Measurements from ENCODE around the gene COBL. TPM values are rescaled to one million over a fixed set of nuclear protein-coding genes. Genes with fewer than 3 reads are reported as not detected.

The COBL gene
- total and polyA plus RNA-seq, 2 of the 4 experiments (the other 2 are of a cell fraction), result under 0.01 TPM; not detected in 1

DNA sequence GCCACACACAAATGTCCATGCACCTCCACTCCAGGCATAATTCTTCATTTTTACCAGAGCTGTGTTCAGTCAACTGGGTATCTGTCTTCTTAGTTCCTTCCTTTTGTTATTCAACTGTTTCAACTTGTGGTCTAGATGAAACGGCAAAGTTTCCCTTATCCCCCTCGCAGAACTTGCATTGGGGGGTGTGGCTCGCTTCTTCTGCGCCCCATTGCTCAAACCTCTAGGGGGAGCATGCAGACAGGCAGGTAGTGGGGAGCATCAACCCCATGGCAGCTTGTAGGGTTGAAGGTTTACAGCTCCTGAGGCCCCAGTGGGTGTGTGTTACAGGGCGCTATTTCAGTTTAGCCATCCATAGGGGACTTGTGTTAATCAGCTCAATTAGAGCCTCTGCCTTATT lies 38.3 kb upstream of the COBL start:
- H3K4me2 ChIP-seq (ENCODE audit: low read depth, low read length), result no peak overlapping the region
- ATAC-seq (ENCODE audit: low read depth) (no peak), DNase-seq (no peak)
- H4K91ac ChIP-seq (ENCODE audit: insufficient read depth, low read depth, low read length), result no peak overlapping the region
- in situ Hi-C loops (cut with MboI; ENCODE audit: low sequenced_read_pairs), result no loop called here
- no peak overlapping the region for H2BK120ac ChIP-seq (ENCODE audit: low read depth, low read length)
- no peak overlapping the region for H4K5ac ChIP-seq (ENCODE audit: low read depth, low read length)
- no peak overlapping the region for H2BK15ac ChIP-seq (ENCODE audit: low read depth, low read length)
- no peaks in the 10 kb centered on the region for H3K79me1 ChIP-seq (ENCODE audit: low read depth in 1 of 2, low read length in 2 of 2)
- H2BK20ac ChIP-seq (ENCODE audit: low read depth, low read length), result no peak overlapping the region
- H4K8ac ChIP-seq (ENCODE audit: low read depth in 2 of 2, low read length in 2 of 2), result no peak overlapping the region
- no peaks in the 10 kb centered on the region for H4K20me1 ChIP-seq (ENCODE audit: insufficient read depth, low read length)
- no peak overlapping the region for H3K18ac ChIP-seq (ENCODE audit: low read depth, low read length)
- H2AFZ ChIP-seq (replicated peaks; ENCODE audit: low read length, poor library complexity), result no peak overlapping the region
- no peak overlapping the region for H2AK9ac ChIP-seq (replicated peaks; ENCODE audit: low read depth, low read length, poor library complexity)
- H3K14ac ChIP-seq (replicated peaks; ENCODE audit: low read depth, low read length), result no peak overlapping the region
- WGBS, 2 experiments (ENCODE audit: extremely low coverage in 2 of 2, insufficient read length in 1 of 2), result 100% methylated on average over 1 of the region's 5 CpGs; no CpG with 5 or more reads in 1 of the 2 experiments
- H3K27ac ChIP-seq (ENCODE audit: insufficient read depth, low read length), result no peak overlapping the region
- no peaks in the 10 kb centered on the region for H3K27me3 ChIP-seq (ENCODE audit: control insufficient read depth, insufficient read depth, low read length)
- intact Hi-C loops (cut with micrococcal nuclease), result no loop called here
- H3K36me3 ChIP-seq (ENCODE audit: control insufficient read depth, insufficient read depth, low read length), result no peaks in the 10 kb centered on the region
- no peak overlapping the region for H3K56ac ChIP-seq (ENCODE audit: extremely low read depth, insufficient read depth, low read length)
- ChIA-PET CTCF (no interaction called here), POLR2A (ENCODE audit: unreplicated experiment) (no interaction called here)
- H3K9me1 ChIP-seq (ENCODE audit: insufficient read depth, low read length), result no peaks in the 10 kb centered on the region
- dilution Hi-C loops (cut with HindIII; ENCODE audit: low sequenced_read_pairs, unreplicated experiment), result no loop called here
- H3K9ac ChIP-seq (ENCODE audit: low read depth, low read length), result no peak overlapping the region
- no peak overlapping the region for H2AK5ac ChIP-seq (ENCODE audit: low read depth, low read length)
- peaks cover 10% of the 10 kb centered on the region for H3K9me3 ChIP-seq (ENCODE audit: control insufficient read depth, insufficient read depth, low read length)
- no peak overlapping the region for H3K23ac ChIP-seq (ENCODE audit: low read depth, low read length)
- no peak overlapping the region for H3K4me3 ChIP-seq (ENCODE audit: insufficient read depth, low read depth, low read length)
- no TSS peak for BruUV-seq (replicated peaks)
- no peak overlapping the region for H2BK5ac ChIP-seq (ENCODE audit: low read depth, low read length, poor library complexity, severe bottlenecking)
- no peak overlapping the region for H3K4ac ChIP-seq (ENCODE audit: low read depth, low read length)
- H3K4me1 ChIP-seq (ENCODE audit: control insufficient read depth, insufficient read depth, low read length), result no peaks in the 10 kb centered on the region
- TF ChIP-seq CHD1 (IDR thresholded peaks at IDR 0.05; ENCODE audit: low read depth, low read length) (no peak), MAZ (IDR thresholded peaks at IDR 0.05; ENCODE audit: borderline replicate concordance, low read depth, low read length) (no peak), RFX5 (IDR thresholded peaks at IDR 0.05; ENCODE audit: low read depth, low read length) (no peak), MXI1 (IDR thresholded peaks at IDR 0.05; ENCODE audit: borderline replicate concordance, low read depth, low read length) (no peak), USF2 (IDR thresholded peaks at IDR 0.05; ENCODE audit: low read depth, low read length) (no peak), BHLHE40 (IDR thresholded peaks at IDR 0.05; ENCODE audit: low read depth, low read length) (no peak), CEBPB (IDR thresholded peaks at IDR 0.05; ENCODE audit: low read depth, low read length) (no peak), FOS (IDR thresholded peaks at IDR 0.05; ENCODE audit: low read depth, low read length) (no peak), RCOR1 (IDR thresholded peaks at IDR 0.05; ENCODE audit: insufficient replicate concordance, low read length) (no peak), NFE2L2 (IDR thresholded peaks at IDR 0.05; ENCODE audit: low read depth, low read length) (no peak), SMC3 (IDR thresholded peaks at IDR 0.05; ENCODE audit: low read depth, low read length) (no peak), MAFK (IDR thresholded peaks at IDR 0.05; ENCODE audit: low read depth, low read length) (no peak), RAD21 (IDR thresholded peaks at IDR 0.05; ENCODE audit: low read length) (no peak), ELK1 (IDR thresholded peaks at IDR 0.05; ENCODE audit: borderline replicate concordance, low read depth, low read length) (no peak), POLR2A (IDR thresholded peaks at IDR 0.05; ENCODE audit: low read depth, low read length) (no peak)
- TF ChIP-seq, protein P1, sequence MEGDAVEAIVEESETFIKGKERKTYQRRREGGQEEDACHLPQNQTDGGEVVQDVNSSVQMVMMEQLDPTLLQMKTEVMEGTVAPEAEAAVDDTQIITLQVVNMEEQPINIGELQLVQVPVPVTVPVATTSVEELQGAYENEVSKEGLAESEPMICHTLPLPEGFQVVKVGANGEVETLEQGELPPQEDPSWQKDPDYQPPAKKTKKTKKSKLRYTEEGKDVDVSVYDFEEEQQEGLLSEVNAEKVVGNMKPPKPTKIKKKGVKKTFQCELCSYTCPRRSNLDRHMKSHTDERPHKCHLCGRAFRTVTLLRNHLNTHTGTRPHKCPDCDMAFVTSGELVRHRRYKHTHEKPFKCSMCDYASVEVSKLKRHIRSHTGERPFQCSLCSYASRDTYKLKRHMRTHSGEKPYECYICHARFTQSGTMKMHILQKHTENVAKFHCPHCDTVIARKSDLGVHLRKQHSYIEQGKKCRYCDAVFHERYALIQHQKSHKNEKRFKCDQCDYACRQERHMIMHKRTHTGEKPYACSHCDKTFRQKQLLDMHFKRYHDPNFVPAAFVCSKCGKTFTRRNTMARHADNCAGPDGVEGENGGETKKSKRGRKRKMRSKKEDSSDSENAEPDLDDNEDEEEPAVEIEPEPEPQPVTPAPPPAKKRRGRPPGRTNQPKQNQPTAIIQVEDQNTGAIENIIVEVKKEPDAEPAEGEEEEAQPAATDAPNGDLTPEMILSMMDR (conservative IDR thresholded peaks at IDR 0.05; ENCODE audit: low read depth, low read length), result no peak

Data from IMR-90 (cell line).